ENCODE measurements around the gene BRD9.

Gene BRD9

GRCh38 chr5:876398-877365 lies 15.9 kb downstream of the BRD9 start:
- no peak for DNase-seq

GRCh38 chr5:875931-876330 lies 16.7 kb downstream of the BRD9 start:
- DNase-seq: no peak

- no peak for DNase-seq
These were observed 19.3 kb downstream of the BRD9 start for GRCh38 chr5:873328-873727.

GRCh38 chr5:872301-872700 lies 20.3 kb downstream of the BRD9 start:
- DNase-seq: no peak

- no peak for DNase-seq
These were observed 20.9 kb downstream of the BRD9 start for GRCh38 chr5:871596-872298.

GRCh38 chr5:870956-871355 lies 21.6 kb downstream of the BRD9 start:
- no peak for DNase-seq

- no peak for DNase-seq
These were observed 24.0 kb downstream of the BRD9 start for GRCh38 chr5:868428-869135.

- DNase-seq: no peak
These were observed 25.2 kb downstream of the BRD9 start for GRCh38 chr5:867300-867870.

GRCh38 chr5:865771-866170 lies 26.8 kb downstream of the BRD9 start:
- DNase-seq: no peak

GRCh38 chr5:865168-865521 lies 27.5 kb downstream of the BRD9 start:
- DNase-seq: no peak

GRCh38 chr5:864492-865167 lies 28.0 kb downstream of the BRD9 start:
- DNase-seq: no peak

GRCh38 chr5:863244-863805 lies 29.3 kb downstream of the BRD9 start:
- DNase-seq: no peak

- DNase-seq: peak in 1 of 2 experiments; percentile 46
These were observed 30.0 kb downstream of the BRD9 start for GRCh38 chr5:862367-863243.

GRCh38 chr5:861442-862366 lies 30.9 kb downstream of the BRD9 start:
- DNase-seq: no peak

GRCh38 chr5:860506-861150 lies 32.0 kb downstream of the BRD9 start:
- no peak for DNase-seq

GRCh38 chr5:859798-860296 lies 32.8 kb downstream of the BRD9 start:
- no peak for DNase-seq

GRCh38 chr5:859391-859790 lies 33.2 kb downstream of the BRD9 start:
- no peak for DNase-seq

- no peak for DNase-seq
These were observed 33.9 kb downstream of the BRD9 start for GRCh38 chr5:858726-859125.

Measured in NCI-H526 (cell line).